ENCODE measurements around the gene MFAP2. TPM values are rescaled to one million over a fixed set of nuclear protein-coding genes. Genes with fewer than 3 reads are reported as not detected.

The MFAP2 gene
- total RNA-seq, 3 donors from 2014 or later (not counting 1 experiment from before 2014, with no cell fraction given) = 0.15 TPM; not detected in 2

DNA sequence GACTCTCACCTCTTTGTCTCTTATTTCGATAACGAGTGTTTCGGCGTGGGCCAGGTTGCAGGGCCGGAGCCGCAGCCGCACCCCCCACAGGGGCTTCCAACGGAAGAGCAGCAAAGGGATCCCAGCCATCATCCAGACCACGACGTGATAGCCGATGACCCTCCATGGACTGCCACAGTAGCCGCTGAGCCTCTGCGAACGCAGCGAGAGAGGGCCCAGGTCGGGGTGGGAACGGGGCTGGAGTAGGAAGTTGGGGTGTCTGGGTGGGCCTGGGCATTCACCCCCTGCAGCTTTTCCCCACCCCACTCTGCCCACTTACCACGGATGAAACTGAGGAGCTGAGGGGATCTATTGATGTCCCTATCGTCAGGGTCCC lies 24.9 kb upstream of the MFAP2 start:
- no peak for TF ChIP-seq CTCF (IDR thresholded peaks at IDR 0.05)
- H3K27ac ChIP-seq (ENCODE audit: low read length) = no peak overlapping the region
- H3K4me3 ChIP-seq (ENCODE audit: low read length) = no peak overlapping the region
- intact Hi-C loops (cut with micrococcal nuclease) = no loop called here
- WGBS (ENCODE audit: insufficient coverage) = 96% methylated on average over 16 of the region's 19 CpGs
- no peak overlapping the region for H3K27ac Mint-ChIP-seq
- no peaks in the 10 kb centered on the region for H3K27me3 Mint-ChIP-seq (ENCODE audit: low read depth in 2 of 2)
- DNase-seq (no peak), ATAC-seq (no peak)
- H3K4me1 ChIP-seq (ENCODE audit: control insufficient read depth, insufficient read depth, low read length) = peaks cover 15% of the 10 kb centered on the region
- H3K9me3 Mint-ChIP-seq = no peaks in the 10 kb centered on the region
- H3K9me3 ChIP-seq (ENCODE audit: control insufficient read depth, insufficient read depth, low read length) = no peaks in the 10 kb centered on the region
- H3K27me3 ChIP-seq (ENCODE audit: control insufficient read depth, insufficient read depth, low read length) = no peaks in the 10 kb centered on the region
- H3K4me3 Mint-ChIP-seq = no peak overlapping the region
- peaks cover 30% of the 10 kb centered on the region for H3K36me3 ChIP-seq (ENCODE audit: control insufficient read depth, insufficient read depth, low read length)
- H3K4me1 Mint-ChIP-seq = peaks cover 2 to 7% of the 10 kb centered on the region in 2 donors
- H3K36me3 Mint-ChIP-seq = no peaks in the 10 kb centered on the region

DNA sequence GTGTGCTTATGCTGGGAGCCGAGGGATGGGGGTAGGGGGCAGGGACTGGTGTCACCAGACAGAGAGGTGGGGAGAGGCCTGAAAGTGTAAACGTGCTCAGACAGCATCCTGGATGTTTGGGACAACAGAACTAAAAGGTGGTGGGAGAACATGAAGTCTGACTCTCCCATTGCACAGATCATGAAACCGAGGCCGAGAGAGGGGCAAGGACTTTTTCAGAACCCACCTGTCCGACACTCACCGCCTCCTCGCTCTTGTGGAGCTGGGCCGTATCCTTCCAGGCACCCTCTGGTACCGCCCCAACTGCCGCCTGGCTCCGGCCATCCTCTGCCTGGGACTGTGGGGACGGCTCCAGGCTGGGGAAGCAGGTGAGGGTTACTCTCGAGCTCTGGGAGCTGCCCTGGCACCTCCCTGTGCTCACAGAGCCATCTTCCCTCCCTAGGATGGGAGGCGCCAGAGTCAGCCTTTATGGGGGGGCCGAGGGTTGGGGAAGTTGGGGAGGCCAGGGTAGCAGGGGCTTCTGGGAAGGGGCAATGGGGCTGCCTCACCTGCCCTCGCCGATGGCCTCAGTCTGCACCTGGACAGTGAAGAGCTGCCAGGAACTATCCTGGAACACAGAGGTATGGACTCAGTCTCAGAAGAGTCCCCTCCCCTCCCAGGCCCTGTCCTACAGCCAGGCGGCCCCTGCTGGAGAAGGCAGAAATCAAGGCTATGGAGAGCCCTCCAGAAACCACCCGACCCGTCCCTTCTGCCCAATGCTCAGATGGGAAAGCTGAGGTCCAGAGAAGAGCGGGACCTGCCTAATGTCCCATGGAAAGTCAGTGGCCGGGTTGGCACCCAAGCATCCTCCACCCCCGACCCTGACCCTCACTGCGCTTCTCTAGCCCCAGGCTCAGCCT lies 24.3 kb upstream of the MFAP2 start:
- H3K27me3 Mint-ChIP-seq (ENCODE audit: low read depth in 2 of 2) = no peaks in the 10 kb centered on the region
- H3K27ac Mint-ChIP-seq = no peak overlapping the region
- WGBS (ENCODE audit: insufficient coverage) = 94% methylated on average over 24 of the region's 24 CpGs
- H3K4me1 Mint-ChIP-seq = peaks cover 0 to 5% of the 10 kb centered on the region in 2 donors
- no peak for TF ChIP-seq CTCF (IDR thresholded peaks at IDR 0.05)
- H3K27me3 ChIP-seq (ENCODE audit: control insufficient read depth, insufficient read depth, low read length) = no peaks in the 10 kb centered on the region
- no peaks in the 10 kb centered on the region for H3K36me3 Mint-ChIP-seq
- peaks cover 9% of the 10 kb centered on the region for H3K4me1 ChIP-seq (ENCODE audit: control insufficient read depth, insufficient read depth, low read length)
- no peaks in the 10 kb centered on the region for H3K9me3 ChIP-seq (ENCODE audit: control insufficient read depth, insufficient read depth, low read length)
- no peaks in the 10 kb centered on the region for H3K9me3 Mint-ChIP-seq
- H3K27ac ChIP-seq (ENCODE audit: low read length) = no peak overlapping the region
- DNase-seq (no peak), ATAC-seq (no peak)
- intact Hi-C loops (cut with micrococcal nuclease) = no loop called here
- no peak overlapping the region for H3K4me3 ChIP-seq (ENCODE audit: low read length)
- H3K36me3 ChIP-seq (ENCODE audit: control insufficient read depth, insufficient read depth, low read length) = peaks cover 32% of the 10 kb centered on the region
- H3K4me3 Mint-ChIP-seq = no peak overlapping the region

DNA sequence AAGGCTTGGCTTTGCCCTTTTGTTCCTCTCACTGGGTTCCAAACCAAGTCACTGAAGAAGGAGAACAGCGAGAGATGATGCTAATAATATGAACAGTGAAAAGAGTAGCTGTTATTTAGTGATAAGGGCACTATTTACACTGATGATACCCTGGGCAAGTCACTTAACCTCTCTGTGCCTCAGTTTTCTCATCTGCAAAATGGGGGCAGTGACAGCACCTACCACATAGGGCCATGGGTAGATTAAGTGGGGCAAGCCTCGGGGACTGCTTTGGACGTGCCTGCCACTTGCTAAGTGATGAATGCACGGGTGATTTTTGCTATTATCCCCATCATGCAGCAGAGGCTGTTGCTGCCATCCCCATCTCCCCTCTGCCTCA lies 22.1 kb upstream of the MFAP2 start:
- H3K4me1 Mint-ChIP-seq = no peaks in the 10 kb centered on the region
- no peaks in the 10 kb centered on the region for H3K27me3 ChIP-seq (ENCODE audit: control insufficient read depth, insufficient read depth, low read length)
- no peaks in the 10 kb centered on the region for H3K27me3 Mint-ChIP-seq (ENCODE audit: low read depth in 2 of 2)
- no peak for ATAC-seq
- H3K27ac Mint-ChIP-seq = no peak overlapping the region
- H3K9me3 ChIP-seq (ENCODE audit: control insufficient read depth, insufficient read depth, low read length) = no peaks in the 10 kb centered on the region
- H3K36me3 Mint-ChIP-seq = peaks cover 7% of the 10 kb centered on the region
- no peak overlapping the region for H3K27ac ChIP-seq (ENCODE audit: low read length)
- no peak overlapping the region for H3K4me3 ChIP-seq (ENCODE audit: low read length)
- DNase-seq = no peak
- H3K9me3 Mint-ChIP-seq = no peaks in the 10 kb centered on the region
- H3K4me1 ChIP-seq (ENCODE audit: control insufficient read depth, insufficient read depth, low read length) = no peaks in the 10 kb centered on the region
- 94% methylated on average over 4 of the region's 4 CpGs for WGBS (ENCODE audit: insufficient coverage)
- intact Hi-C loops (cut with micrococcal nuclease) = no loop called here
- peaks cover 43% of the 10 kb centered on the region for H3K36me3 ChIP-seq (ENCODE audit: control insufficient read depth, insufficient read depth, low read length)
- TF ChIP-seq CTCF (IDR thresholded peaks at IDR 0.05) = no peak
- no peak overlapping the region for H3K4me3 Mint-ChIP-seq

Data from natural killer cell (primary cell).